PC-3 (cell line): Measurements from ENCODE around the gene ACP6.
"Not testable (repeated sequence)": the region's sequence is repeated elsewhere in the genome, so short reads cannot be mapped to it uniquely, and the experiment has no call there.

Source experiments
- CTCF ChIP-seq: fragments of 300-600 bp; sonication (generic); conservative IDR thresholded peaks from 2 replicates; pipeline ENCODE4 v1.5.1; 2017; ENCODE audit warnings: antibody characterized with exemption, low read depth, mild to moderate bottlenecking, low read length
- EZH2 ChIP-seq: fragments of 300-600 bp; sonication (generic); IDR thresholded peaks from one replicate; pipeline ENCODE4 v1.6.1; 2017; ENCODE audit warnings: antibody characterized with exemption, mild to moderate bottlenecking, low read length; ENCODE audit not compliant: unreplicated experiment
- EZH2phosphoT487 ChIP-seq: fragments of 300-600 bp; sonication (generic); IDR thresholded peaks from 2 replicates; pipeline ENCODE4 v1.6.1; 2018; ENCODE audit warnings: mild to moderate bottlenecking, antibody characterized with exemption, low read length, borderline replicate concordance

GRCh38 chr1:147680608-147681235 lies 10.4 kb upstream of the ACP6 start:
- TF ChIP-seq CTCF, EZH2, EZH2phosphoT487: not testable (repeated sequence)
